Daoy (cell line): ENCODE data around the gene ACER3. TPM values are rescaled to one million over a fixed set of nuclear protein-coding genes. Genes with fewer than 3 reads are reported as not detected.

ENCODE experiments used
- DNase-seq: peaks from one replicate; pipeline ENCODE4 v3.0.0-alpha.2; 2015; ENCODE audit warnings: low read depth
- total RNA-seq: library from RNA; depleted of rRNA; stranded (reverse); fragments of >200 nt; shearing (Covaris generic); gene quantifications from 2 replicates; pipeline ENCODE4 v1.2.3, GENCODE V29; 2014; rRNA removed

The ACER3 gene
- total RNA-seq, 1 experiment from 2014 or later = 8.3 TPM

DNA sequence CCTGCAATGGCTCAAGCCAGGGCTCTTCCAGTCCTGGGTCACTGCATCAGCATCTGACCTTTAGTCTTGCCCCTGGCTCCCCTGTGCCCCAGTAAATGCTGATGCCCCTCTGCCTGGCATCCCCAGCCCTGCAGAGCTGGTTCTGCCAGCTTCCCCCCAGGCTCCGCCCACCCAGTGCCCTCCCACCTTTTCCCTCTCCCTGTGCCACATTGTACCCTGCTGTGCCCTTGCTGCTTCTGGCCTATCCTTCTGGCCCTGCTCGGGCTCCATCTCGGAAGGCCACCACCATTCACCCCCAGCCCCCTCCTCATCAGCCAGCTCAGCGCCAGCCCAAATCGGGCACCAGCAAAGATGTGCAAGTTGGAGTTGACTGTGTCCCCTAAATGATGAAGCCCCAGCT is 213.5 kb downstream of the ACER3 start:
- no peak for DNase-seq

DNA sequence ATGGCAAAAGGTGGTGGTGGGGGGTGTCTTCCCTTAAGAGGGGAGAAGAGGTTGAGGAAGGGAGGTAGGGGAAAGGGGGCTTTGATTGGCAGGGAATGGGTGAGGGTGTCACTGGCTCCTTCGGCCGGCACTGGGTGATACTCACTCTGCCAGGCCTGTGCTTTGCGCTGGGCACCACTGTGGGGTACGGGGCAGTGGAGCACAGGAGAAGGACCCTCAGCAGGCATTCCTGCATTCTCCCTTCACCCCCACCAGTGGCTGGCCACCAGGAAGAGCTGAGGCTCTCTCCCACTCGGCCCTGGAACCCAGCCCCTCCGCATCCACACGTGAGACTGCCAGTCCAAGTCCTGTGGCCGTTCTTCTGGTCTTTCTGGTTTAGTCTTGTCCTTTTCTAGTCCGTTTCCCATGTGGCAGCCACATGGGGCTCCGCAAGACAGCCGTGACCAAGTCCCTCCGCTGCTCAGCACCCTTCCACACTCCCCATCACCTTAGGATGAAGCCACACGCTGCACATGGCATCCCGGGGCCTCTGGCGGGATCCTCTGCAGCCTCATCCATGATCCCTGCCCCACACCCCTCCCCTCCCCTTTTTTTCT is 214.0 kb downstream of the ACER3 start:
- no peak for DNase-seq

DNA sequence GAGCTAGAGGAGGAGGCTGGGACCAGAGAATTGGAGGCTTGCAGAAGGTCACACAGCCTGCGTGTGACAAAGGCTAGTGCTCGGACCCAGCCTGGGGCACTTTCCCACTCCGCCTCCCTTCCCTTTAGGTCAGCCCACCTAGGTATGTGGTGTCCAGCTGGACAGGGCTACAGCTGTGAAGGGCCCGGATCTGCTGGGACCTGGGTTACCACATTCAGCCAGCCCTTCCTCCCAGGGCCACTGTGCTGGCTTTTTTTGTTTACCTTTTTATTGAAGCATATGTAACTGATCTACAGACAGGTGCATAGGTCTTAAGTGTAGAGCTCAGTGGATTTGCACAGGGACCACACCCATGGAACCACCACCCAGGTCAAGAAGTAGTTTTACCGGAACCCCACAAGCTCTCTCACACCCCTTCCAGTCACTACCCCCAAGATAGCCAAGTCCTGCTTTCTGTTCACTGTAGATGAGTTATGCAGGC is 214.7 kb downstream of the ACER3 start:
- no peak for DNase-seq

Other genes with a start within 250 kb of the ACER3 start
- gene LRRC32, start 190.2 kb upstream of the ACER3 start, total RNA-seq = 0.18 and 0.29 TPM in 2 replicates
- gene TSKU, start 77.6 kb upstream of the ACER3 start, total RNA-seq = 25.1 and 26.3 TPM in 2 replicates
- gene B3GNT6, start 173.5 kb downstream of the ACER3 start, total RNA-seq = not detected in 2 replicates
- 2.7 and 5.5 TPM in 2 replicates for gene CAPN5, start 206.1 kb downstream of the ACER3 start, total RNA-seq
- gene OMP, start 241.9 kb downstream of the ACER3 start, total RNA-seq = not detected in 2 replicates